Non-pigmented ciliary epithelial cell (primary cell): ENCODE results near the gene TIPARP.
"Not testable (repeated sequence)": the region's sequence is repeated elsewhere in the genome, so short reads cannot be mapped to it uniquely, and the experiment has no call there.

Source experiments
- DNase-seq: peaks from one replicate; pipeline ENCODE4 v3.0.0-alpha.2; 2010; ENCODE audit warnings: low read depth

TIPARP gene

DNA sequence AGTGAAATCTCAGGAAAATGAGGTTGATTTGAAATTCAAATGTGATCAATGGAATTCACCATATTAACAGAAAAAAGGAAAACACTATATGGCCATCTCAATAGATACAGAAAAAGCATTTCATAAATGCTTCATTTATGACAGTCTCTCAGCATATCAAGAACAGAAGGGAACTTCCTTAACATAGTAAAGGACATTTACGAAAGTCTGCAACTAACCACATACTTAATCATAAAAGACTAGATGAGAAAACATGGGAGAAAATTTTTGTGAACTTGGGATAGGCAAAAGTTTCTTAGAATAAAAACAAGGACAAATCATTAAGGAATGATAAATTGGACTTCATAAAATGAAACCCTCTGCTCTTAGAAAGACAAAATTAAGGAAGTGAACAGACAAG is 24.7 kb upstream of the TIPARP start:
- no peak for DNase-seq

DNA sequence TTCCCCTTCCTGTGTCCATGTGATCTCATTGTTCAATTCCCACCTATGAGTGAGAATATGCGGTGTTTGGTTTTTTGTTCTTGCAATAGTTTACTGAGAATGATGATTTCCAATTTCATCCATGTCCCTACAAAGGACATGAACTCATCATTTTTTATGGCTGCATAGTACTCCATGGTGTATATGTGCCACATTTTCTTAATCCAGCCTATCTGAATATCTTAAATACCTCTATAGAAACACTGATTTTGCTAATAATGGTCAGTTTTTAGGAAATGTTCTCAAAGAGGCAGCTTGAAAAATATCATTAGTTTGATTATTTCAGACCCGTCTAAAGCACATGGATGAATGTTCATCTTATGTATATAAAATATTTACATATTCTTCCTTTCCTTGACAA is 21.7 kb upstream of the TIPARP start:
- DNase-seq, result not testable (repeated sequence)

DNA sequence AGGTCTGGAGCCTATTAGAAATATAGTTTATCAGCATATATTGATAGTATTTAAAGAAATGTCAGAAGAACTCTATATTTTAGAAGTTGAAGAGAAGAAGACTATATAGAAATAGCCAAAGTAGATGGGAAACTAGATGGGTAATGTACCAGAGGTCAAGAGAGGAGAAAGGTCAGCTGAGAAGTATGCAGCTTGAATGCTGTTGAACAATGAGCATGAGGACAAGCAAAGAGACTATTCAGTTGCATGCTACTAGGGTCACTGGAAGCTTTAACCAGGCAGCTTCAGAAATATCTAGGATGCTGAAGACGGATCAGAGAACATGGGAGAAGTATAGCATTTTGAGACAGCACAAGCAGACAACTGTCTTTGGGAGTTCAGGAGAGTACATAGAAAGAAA is 19.6 kb upstream of the TIPARP start:
- no peak for DNase-seq

DNA sequence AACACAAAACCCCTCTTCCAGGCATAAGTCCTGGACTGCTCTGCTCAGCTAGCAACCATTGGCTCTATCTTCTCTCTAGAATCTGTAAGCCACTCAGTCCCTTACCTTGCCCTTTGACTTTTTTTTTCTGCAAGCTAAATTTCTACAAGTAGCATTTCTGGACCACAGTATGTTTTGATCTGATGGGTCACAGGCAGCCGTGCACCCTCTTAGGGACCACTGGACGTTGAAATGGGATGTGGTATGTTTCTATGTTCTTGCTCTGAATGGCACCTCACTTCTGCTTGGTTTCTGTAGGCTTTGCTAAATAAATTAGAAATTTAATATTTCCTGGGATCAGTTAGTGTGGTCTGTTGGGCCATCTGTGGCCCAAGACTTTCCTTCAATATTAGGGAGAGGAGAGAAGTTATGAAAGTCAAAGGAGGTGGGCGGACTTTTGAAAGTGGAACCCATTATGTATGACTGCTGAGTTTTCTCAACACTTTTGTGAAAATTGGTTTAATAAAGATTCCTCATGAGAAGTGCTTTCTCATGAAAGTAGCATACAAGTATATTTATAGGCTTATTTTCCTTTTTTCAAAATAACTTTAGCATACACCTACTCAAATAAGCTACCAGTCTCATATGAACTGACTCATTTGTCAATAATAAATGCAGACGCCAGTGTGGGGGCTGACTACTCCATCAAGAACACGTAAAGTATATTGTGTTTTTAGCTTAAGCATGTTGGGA is 18.4 kb upstream of the TIPARP start:
- no peak for DNase-seq

DNA sequence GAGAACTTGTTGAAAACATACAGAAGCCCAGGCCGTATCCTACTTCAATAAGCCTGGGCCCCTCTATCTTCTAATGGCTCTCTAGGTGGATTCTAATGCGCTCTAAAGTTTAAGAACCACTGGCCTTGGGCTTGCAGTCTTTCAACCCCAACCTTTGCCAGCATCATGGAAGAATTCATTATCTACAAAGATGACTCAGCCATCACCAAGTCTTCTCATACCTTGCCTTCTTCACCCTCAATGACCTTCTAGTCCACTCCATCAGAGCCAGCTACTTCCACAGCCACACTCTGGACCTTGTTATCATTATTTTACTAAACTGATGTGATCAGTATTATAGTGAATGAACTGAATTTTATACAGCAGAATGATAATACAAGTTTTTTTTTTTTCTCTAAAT is 16.9 kb upstream of the TIPARP start:
- DNase-seq, result no peak

DNA sequence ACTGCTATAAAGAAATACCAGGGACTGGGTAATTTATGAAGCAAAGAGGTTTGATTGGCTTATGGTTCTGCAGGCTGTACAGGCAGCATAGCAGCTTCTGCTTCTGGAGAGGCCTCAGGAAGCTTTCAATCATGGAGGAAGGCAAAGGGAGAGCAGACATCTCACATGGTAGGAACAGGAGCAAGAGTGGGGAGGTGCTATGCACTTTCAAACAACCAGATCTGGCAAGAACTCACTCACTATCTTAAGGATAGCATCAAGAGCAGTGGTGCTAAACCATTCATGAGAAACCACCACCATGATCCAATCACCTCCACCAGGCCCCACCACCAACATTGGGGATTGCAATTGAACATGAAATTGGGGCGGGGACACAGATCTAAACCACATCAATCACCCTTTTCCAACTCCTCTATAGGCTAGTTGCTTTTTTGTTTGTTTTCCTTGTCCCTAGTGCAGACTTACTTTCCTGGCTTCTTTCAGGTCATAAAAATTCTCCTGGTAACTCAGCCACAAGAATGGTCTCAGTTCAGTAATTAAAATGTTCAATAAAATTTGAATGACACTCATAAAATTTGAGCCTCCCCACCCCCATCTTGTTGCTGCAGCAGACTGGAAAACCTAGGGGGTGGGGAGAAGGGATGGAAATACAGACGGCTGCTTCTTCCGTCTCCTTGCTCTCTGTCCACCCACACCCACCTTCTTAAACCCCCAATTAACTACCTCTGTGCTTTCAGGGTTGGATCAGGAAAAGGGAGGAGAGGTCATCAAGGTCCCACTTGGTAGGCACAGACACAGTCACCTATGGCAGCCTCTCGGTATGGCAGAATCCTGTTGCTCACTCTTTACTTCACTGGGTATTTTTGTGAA is 16.3 kb upstream of the TIPARP start:
- no peak for DNase-seq

DNA sequence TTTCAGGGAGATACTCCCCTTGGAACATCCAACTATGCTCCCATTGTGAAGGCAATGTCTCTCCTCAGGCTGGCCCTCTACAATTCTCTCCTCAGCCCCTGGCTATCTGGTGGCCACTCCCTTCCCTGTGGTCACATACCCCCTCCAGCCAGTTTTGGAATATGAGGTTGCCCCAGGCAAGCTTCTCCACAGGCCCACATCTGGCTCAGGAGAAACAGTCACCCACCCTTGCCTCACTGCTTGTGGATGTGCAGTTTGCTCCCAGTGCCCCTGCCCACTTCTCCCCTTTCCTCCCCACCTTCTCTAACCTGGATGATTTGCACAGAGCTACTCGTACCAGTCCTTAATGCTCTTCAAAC is 15.7 kb upstream of the TIPARP start:
- no peak for DNase-seq

DNA sequence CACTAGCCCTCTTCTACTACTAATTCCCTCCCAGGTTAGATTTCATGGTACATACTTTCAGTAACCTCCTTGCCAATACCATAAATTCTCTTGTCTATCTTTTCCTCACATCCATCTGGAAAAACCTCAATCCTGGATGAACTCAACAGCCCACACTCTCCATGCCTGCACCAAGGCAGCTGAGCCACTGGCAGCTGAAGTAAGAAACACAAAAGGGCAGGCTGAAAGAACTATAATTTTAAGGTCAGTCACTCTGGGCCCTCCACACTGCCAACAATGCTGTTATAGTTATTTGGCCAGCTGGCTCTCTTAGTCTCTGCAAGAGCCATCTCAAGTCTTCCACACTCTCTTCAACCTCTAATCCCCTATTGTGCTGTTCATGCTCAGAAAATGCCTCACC is 15.1 kb upstream of the TIPARP start:
- no peak for DNase-seq

DNA sequence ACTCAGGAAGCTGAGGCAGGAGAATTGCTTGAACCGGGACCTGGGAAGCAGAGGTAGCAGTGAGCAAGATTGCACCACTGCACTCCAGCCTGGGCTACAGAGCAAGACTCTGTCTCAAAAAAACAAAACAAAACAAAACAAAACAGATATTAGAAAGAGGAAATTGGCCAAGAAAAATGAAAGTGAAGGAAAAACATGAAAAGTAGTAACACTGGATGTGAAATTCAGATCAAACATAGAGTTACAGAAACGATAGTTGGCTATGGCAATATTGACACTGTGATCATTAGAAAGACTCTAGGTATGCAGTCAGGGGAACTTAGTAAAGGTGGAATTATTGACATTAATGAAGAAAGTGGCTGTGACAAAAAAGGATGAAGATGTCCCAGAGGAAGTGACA is 13.2 kb upstream of the TIPARP start:
- DNase-seq, result no peak

DNA sequence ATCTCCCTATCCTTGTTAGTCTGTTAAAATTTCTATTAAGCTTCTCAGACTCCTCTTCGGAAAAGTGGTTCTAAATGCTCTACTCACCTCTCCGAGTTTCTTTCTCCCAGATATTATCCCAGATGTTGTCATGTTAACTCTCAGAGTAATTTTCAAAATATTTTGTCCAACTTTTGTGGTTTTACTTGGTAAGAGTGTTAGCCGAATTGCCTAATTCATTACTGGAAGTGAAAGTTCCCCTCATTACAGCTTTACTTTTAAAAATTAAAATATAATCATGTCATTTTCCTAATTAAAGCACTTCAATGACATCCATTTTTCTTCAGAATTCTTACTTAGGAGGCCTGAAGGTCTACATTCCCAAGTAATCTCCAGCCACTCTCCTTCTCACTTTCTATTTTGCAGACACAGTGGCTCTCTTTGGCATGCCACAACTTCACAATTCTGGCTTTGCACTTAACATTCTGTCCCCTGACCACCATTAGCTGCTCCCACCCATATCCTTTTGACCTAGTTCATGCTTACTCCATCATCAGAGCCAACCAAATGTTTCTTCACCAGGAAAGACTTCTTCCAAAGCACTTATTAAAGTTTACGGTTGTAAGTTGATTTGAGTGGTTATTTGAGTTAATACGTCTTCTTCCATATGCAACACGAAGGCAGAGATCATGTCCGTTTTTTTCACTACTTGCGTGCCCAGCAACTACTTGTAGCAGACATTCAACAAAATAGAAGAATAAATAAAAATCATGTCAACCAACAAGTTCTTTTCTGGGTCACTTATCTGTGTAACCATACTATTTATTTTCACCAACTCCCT is 10.2 kb upstream of the TIPARP start:
- no peak for DNase-seq

DNA sequence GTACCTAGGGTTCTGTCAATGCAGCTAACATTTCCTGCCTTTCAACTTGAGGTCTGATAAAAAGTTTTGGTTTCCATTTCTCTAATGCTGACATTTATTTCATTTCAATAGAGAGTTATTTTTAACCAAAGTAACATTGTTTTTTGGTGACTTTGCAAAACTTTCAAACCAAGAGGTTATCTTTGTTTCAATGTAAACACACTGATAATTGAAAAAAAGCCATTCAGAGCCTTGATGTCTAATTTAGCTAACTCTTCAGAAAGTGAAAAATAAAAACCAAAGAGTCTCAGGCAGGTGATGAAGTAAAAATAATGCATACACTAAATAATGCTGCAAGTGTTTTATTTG is 9.6 kb upstream of the TIPARP start:
- no peak for DNase-seq

DNA sequence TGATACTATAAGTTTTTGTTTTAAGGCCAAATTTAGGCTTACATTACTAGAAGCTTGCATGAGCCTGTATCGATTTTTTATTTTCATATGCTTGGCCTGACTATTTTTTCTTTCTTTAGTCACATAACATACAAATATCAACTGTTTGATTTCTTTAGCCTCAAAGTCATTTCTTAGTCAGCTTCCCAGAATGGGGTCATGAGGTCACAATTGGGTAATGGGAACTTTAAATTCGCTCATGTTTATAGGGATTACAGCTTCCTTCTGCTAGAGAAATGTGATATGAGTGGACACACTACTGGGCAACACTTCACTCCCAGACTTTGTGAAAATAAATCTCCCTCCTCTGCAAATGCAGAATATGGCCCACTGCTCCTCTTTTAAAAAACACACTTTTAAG is 9.1 kb upstream of the TIPARP start:
- DNase-seq, result no peak

DNA sequence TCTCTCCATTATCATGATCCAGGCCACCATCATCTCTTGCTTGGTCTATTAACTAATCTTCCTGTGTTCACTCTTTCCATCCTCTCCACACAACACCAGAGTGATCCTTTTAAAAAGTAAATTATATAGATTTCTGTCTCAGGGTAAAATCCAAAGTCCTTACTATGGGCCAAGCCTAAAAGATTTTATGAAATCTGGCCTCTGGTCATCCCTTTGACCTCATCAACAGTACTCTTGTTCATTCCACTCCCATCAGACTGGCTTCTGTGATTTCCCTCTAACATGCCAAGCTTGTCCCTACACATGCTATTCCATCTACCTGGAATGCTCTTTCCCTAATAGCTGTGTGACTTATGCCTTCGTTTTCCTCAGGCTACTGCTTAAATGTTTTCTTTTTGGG is 8.3 kb upstream of the TIPARP start:
- DNase-seq, result no peak

DNA sequence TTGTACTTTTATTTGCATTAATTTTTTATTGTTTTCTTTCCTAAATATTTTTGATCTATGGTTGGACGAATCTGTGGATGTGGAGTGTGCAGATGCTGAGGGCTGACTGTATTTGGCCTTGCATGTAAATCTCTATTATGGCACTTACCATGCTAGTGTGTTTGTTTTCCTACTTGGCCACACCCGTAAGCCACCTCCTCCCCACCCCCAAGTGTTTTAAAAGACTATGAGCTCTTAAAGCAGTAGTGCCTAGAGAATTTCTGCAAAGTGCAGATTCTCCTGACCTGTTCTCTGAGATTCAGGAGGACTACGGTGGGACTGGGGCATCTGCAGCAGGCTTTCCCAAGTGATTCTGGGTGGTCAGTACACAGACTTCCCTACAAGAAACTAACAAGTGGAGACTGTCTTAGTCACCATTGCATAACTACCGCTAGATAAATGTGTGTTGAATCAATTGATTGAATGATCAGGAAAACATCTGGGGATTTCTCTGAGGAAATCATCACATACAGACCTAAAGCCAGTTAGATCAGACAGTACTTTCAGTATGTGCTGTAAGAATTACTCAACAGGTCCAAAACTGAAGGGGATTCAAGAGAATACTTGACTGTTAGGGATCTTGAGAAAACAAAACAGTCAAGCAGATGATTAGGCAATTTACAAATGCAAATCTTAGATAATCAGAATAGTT is 6.2 kb upstream of the TIPARP start:
- DNase-seq, result no peak

DNA sequence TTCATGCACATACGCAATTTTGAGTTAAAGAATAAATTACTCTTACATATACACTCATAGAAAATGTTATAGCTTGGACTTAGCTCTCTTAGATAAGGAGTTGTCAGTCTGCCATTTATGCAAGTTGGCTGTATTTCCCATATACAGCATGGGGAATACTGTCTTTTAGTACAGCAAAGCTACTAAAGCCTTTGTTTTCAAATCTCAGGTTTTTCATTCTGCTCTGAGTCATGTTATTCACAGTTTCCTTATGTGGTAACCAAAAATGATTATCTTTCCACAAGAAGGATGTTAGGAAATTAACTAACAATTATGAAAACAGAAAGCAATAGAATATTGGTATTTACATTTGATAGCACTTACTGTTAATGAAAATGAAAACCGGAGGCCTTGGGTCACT is 4.3 kb upstream of the TIPARP start:
- DNase-seq, result no peak

DNA sequence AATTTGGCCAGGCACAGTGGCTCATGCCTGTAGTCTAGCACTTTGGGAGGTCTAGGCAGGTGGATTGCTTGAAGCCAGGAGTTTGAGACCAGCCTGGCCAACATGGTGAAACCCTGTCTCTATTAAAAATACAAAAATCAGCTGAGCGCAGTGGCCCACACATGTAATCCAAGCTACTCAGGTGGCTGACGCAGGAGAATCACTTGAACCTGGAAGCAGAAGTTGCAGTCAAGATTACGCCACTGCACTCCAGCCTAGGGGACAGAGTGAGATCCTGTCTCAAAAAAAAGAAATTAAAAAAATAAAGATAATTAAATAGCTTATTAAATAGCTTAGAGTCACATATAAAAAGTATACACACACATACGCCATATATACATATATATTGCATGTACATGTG is 3.7 kb upstream of the TIPARP start:
- DNase-seq, result no peak

DNA sequence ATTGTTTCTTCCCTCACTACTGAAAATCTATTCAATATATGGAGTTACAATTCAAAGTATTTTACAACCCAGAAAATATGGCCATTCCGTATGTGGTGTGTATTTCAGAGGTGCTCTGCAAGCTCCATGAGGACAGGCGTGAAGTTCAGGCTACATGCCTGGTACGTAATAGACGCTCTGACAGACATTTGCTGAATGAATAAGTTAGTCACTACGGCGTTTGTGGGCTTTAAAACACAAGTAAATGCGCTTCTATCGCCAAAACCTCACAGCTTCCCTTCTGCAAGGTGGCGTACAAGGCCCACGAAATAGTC is 701 bp upstream of the TIPARP start:
- DNase-seq, result no peak

DNA sequence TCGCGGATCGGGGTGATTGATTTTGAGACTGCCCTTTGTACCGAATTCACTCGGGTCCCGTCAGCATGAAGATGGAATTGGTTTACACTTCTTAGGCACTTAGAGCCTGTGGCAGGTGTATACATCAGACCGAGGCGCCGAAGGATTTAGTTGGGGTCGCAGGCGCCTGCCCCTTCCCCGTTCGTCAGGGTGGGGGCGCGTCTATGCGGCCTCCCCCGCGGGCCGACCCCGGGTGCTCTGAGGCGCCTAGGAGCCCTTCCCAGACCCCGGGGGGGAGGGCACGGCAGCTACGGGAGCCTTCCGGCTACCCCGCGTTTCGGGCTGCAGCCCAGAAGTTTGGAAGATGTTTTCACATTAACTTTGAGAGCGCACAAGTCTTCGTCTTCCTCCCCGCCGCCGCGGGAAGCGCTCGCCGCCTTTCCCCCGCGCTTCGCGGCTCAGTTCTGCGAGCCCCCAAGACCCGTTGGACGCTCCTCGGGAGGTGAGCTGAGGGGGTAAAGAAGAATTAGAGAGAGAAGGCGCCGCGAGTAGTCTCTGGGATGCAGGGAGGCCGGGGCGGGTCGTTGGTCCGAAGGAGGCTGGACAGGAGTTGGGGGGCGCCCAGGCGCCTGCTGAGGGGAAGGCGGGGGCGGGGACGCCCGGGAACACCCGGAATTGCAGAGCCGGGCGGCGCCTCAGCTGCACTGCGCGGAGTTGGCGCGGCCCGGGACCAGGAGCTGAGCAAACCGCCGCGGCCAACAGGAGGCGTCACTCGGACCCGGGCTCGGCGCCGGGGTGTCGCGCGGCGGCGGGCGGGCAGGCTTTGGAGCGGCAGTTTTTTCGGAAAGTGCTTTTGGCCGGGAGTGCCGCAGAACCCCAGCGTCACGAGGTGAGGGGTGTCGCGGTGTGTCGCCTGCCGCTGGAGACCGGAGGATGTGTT is 780 bp downstream of the TIPARP start:
- no peak for DNase-seq

DNA sequence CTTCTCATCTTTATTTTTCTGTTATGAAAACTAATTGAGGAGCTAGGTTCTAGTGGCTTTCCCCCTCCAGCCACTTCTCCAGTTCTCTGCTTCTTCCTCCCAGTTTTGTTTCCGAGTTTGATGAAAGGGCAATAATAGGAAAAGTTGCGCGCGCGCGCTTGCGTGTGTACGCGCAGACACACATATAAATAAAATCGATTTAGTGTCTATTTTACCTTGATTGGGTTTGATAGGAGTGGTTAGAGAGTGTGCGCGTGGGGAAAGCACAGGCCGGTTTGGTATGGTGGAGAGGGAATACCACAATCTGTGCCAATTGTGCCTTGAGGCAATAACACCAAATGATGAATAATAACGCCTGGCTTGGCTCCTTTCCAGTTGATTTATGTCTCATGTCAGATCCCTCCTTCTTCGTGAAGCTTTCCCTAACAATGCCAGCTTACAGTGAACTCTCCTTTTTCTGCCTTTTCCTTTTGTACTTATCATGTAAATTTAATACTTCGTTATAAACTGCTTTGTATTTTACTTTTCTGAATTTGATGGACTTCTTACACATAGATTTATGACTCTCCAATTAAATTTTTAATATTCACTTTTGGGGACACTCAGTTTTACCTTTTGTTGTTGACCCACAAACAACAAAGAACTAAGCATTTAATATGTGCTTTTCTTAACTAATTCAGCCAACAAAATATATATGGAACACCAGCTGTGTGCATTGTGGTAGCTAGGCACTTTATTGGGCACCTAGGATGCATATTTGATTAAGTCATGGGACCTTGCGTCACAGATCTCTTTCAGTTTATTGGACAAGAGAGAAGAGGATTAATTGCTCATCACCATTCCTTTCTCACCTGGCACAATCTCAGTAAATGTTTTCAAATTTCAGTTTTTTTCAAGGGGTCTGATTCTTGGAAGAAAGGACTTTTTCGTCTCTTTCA is 1.7 kb downstream of the TIPARP start:
- DNase-seq, result peak; percentile 65

DNA sequence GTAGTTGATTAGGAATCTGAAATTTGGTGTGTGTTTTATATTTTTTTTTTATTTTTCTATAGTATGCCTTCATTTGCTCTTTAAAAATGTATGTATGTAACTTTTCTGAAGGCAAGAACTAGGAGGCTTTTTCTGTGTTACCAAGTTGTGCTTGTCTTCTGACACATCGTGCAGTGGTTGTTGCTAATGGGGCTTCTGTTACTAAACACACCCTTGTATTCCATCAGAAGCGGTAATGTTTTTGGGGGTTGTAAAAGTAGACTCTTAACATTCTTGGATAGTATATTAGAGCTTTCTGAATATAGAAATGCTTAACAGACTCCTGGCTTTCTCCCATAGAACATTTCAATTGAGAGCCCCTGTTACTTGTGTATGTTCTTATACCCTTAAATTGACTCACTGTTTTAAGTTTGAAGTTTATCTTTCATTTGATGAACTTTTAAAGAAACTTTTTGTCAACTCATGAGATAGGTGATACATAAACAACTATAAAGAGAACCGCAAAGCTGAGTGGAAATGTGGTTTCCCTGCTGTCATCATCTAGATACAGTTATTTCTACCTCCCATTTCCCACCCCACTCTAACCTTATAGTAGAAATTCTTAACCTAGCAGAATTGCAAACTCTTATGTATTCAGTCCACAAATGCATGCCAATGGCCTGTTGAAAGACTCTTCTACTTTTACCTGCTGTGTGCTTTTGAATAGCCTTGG is 2.5 kb downstream of the TIPARP start:
- no peak for DNase-seq
